GM21390 (cell line): ENCODE results near the gene CLMN.
"Not testable (repeated sequence)": the region's sequence is repeated elsewhere in the genome, so short reads cannot be mapped to it uniquely, and the experiment has no call there.

Experiments
- ATAC-seq: cut with Tn5 transposase; IDR thresholded peaks from one replicate; pipeline ENCODE4 v1.9.1; 2021; ENCODE audit not compliant: unreplicated experiment

The CLMN gene

GRCh38 chr14:95142208-95142607 lies 177.5 kb downstream of the CLMN start:
- ATAC-seq: no peak

GRCh38 chr14:95141684-95142083 lies 178.0 kb downstream of the CLMN start:
- no peak for ATAC-seq

- ATAC-seq: no peak
These were observed 179.4 kb downstream of the CLMN start for GRCh38 chr14:95140060-95140858.

GRCh38 chr14:95138876-95139275 lies 180.8 kb downstream of the CLMN start:
- ATAC-seq: no peak

GRCh38 chr14:95138455-95138854 lies 181.3 kb downstream of the CLMN start:
- ATAC-seq: not testable (repeated sequence)

GRCh38 chr14:95137804-95138167 lies 181.9 kb downstream of the CLMN start:
- ATAC-seq: no peak

- no peak for ATAC-seq
These were observed 182.4 kb downstream of the CLMN start for GRCh38 chr14:95137164-95137803.

- no peak for ATAC-seq
These were observed 183.1 kb downstream of the CLMN start for GRCh38 chr14:95136631-95137030.

- no peak for ATAC-seq
These were observed 185.3 kb downstream of the CLMN start for GRCh38 chr14:95134304-95134933.

GRCh38 chr14:95133282-95133681 lies 186.4 kb downstream of the CLMN start:
- ATAC-seq: no peak

- no peak for ATAC-seq
These were observed 186.9 kb downstream of the CLMN start for GRCh38 chr14:95132760-95133159.
